Ishikawa (cell line): ENCODE results near the gene RPL36A.

ENCODE experiments used
- CEBPB ChIP-seq: IDR thresholded peaks from 2 replicates; pipeline ENCODE4 v1.6.1; 2012
- TF ChIP-seq, protein P1 (sequence below): IDR thresholded peaks from 2 replicates; pipeline ENCODE4 v1.6.1; 2012; ENCODE audit warnings: low read depth, mild to moderate bottlenecking

DNA sequence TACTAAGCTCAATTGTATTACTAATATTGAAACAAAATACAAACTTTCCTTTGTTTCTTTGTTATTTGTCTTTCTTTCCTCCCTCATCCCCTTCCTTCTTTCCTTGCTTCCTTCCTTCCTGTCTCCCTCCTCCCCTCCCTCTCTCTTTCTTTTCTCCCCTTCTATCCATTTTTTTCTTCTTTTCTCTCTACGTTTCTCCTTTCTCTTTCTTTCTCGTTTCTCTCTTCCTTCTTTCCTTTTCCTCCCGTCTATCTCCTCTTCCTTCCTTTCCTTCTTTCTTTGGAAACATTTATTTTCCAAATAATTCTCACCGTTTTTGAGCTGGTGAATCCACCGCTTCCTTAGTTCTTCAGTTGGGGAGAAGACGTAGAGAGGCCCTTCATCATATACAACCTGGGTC lies 21.1 kb upstream of the RPL36A start:
- TF ChIP-seq, protein P1, sequence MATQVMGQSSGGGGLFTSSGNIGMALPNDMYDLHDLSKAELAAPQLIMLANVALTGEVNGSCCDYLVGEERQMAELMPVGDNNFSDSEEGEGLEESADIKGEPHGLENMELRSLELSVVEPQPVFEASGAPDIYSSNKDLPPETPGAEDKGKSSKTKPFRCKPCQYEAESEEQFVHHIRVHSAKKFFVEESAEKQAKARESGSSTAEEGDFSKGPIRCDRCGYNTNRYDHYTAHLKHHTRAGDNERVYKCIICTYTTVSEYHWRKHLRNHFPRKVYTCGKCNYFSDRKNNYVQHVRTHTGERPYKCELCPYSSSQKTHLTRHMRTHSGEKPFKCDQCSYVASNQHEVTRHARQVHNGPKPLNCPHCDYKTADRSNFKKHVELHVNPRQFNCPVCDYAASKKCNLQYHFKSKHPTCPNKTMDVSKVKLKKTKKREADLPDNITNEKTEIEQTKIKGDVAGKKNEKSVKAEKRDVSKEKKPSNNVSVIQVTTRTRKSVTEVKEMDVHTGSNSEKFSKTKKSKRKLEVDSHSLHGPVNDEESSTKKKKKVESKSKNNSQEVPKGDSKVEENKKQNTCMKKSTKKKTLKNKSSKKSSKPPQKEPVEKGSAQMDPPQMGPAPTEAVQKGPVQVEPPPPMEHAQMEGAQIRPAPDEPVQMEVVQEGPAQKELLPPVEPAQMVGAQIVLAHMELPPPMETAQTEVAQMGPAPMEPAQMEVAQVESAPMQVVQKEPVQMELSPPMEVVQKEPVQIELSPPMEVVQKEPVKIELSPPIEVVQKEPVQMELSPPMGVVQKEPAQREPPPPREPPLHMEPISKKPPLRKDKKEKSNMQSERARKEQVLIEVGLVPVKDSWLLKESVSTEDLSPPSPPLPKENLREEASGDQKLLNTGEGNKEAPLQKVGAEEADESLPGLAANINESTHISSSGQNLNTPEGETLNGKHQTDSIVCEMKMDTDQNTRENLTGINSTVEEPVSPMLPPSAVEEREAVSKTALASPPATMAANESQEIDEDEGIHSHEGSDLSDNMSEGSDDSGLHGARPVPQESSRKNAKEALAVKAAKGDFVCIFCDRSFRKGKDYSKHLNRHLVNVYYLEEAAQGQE: no peak
- no peak for TF ChIP-seq CEBPB
